Cardiac septum (tissue), 1 donor: ENCODE measurements around the gene CPXM2. TPM values are rescaled to one million over a fixed set of nuclear protein-coding genes. Genes with fewer than 3 reads are reported as not detected.

Experiments
- DNase-seq: peaks from one replicate; pipeline ENCODE4 v3.0.0-alpha.2; 2020; ENCODE audit warnings: low spot score
- intact Hi-C: fragments of 100-400 bp; cut with DNase I; formaldehyde crosslinking; loops from one replicate; pipeline ENCODE4 v1.14.0; 2022
- total RNA-seq: library from RNA; stranded (reverse); fragmentation: NEBNext Ultra II Directional; extraction: Animal tissue kit (Norgen Biotek cat#: 25700); gene quantifications from one replicate; pipeline ENCODE4 v1.2.1, GENCODE V29; 2021
- donor health status: DM: no; HTN: no; CAD: no.

Gene CPXM2
- total RNA-seq, 1 donor from 2014 or later = 11.2 TPM

GRCh38 chr10:123855008-123855684, 36.5 kb downstream of the CPXM2 start:
- intact Hi-C loops = no loop called here
- no peak for DNase-seq

GRCh38 chr10:123854498-123854897, 37.1 kb downstream of the CPXM2 start:
- intact Hi-C loops = no loop called here
- DNase-seq = no peak

GRCh38 chr10:123854003-123854402, 37.6 kb downstream of the CPXM2 start:
- intact Hi-C loops = no loop called here
- DNase-seq = no peak

- no peak for DNase-seq
- intact Hi-C loops = no loop called here
Observed at GRCh38 chr10:123852411-123852951, 39.1 kb downstream of the CPXM2 start.

GRCh38 chr10:123848564-123849457, 42.8 kb downstream of the CPXM2 start:
- intact Hi-C loops = no loop called here
- no peak for DNase-seq

- no peak for DNase-seq
- intact Hi-C loops = no loop called here
Observed at GRCh38 chr10:123847686-123848432, 43.7 kb downstream of the CPXM2 start.

- intact Hi-C loops = no loop called here
Observed at GRCh38 chr10:123843835-123844234, 47.8 kb downstream of the CPXM2 start.

GRCh38 chr10:123842692-123843385, 48.8 kb downstream of the CPXM2 start:
- intact Hi-C loops = no loop called here
- DNase-seq = no peak

More at GRCh38 chr10:123843835-123844234, 47.8 kb downstream of the CPXM2 start:
- no peak for DNase-seq

GRCh38 chr10:123841560-123841959, 50.0 kb downstream of the CPXM2 start:
- intact Hi-C loops = no loop called here
- no peak for DNase-seq

- DNase-seq = no peak
- intact Hi-C loops = no loop called here
Observed at GRCh38 chr10:123841115-123841514, 50.5 kb downstream of the CPXM2 start.

GRCh38 chr10:123840714-123841113, 50.9 kb downstream of the CPXM2 start:
- no peak for DNase-seq
- intact Hi-C loops = no loop called here

GRCh38 chr10:123838596-123839310, 52.9 kb downstream of the CPXM2 start:
- intact Hi-C loops = no loop called here
- no peak for DNase-seq

GRCh38 chr10:123837756-123838155, 53.9 kb downstream of the CPXM2 start:
- DNase-seq = no peak
- intact Hi-C loops = no loop called here

- intact Hi-C loops = no loop called here
- no peak for DNase-seq
Observed at GRCh38 chr10:123836418-123837145, 55.0 kb downstream of the CPXM2 start.

GRCh38 chr10:123835575-123835974, 56.0 kb downstream of the CPXM2 start:
- intact Hi-C loops = no loop called here
- no peak for DNase-seq

GRCh38 chr10:123833170-123833850, 58.3 kb downstream of the CPXM2 start:
- intact Hi-C loops = no loop called here
- no peak for DNase-seq

- DNase-seq = no peak
- intact Hi-C loops = no loop called here
Observed at GRCh38 chr10:123831259-123831658, 60.3 kb downstream of the CPXM2 start.

- no peak for DNase-seq
- intact Hi-C loops = no loop called here
Observed at GRCh38 chr10:123821136-123821535, 70.5 kb downstream of the CPXM2 start.
